Keratinocyte (primary cell): Measurements from ENCODE around the gene PIGC. TPM values are rescaled to one million over a fixed set of nuclear protein-coding genes. Genes with fewer than 3 reads are reported as not detected.

Experiments used
- DNase-seq: peaks from one replicate; pipeline ENCODE4 v3.0.0-alpha.2; 2011; ENCODE audit warnings: low read depth, missing footprints, low spot score
- FAIRE-seq: peaks from 2 replicates; lab custom pipeline; 2011; peaks lifted over from hg19 to GRCh38; lab: Jason Lieb, UNC
- H2AFZ ChIP-seq: 2 replicates; pipeline ENCODE4 v1.6.0; 2012; ENCODE audit warnings: low read length, control low read depth, inconsistent platforms; ENCODE audit not compliant: control insufficient read depth
- H3K27ac ChIP-seq: 2 replicates; pipeline ENCODE4 v1.5.1; 2011; ENCODE audit warnings: low read length; ENCODE audit not compliant: control insufficient read depth, insufficient read depth
- H3K27me3 ChIP-seq: 3 replicates; pipeline ENCODE4 v1.6.0; 2011; ENCODE audit warnings: low read length; ENCODE audit not compliant: control insufficient read depth, insufficient read depth; ENCODE audit errors: extremely low read depth
- H3K36me3 ChIP-seq, 2 experiments: 2 replicates in 1 of 2; 3 replicates in 1 of 2; pipeline ENCODE4 v1.5.1; 2011; ENCODE audit warnings: low read length in 2 of 2, mild to moderate bottlenecking in 1 of 2; ENCODE audit not compliant: control insufficient read depth in 2 of 2, insufficient read depth in 2 of 2; ENCODE audit errors: extremely low read depth in 1 of 2
- H3K4me1 ChIP-seq: 3 replicates; pipeline ENCODE4 v1.5.1; 2011; ENCODE audit warnings: low read length; ENCODE audit not compliant: control insufficient read depth, insufficient read depth; ENCODE audit errors: extremely low read depth
- H3K4me2 ChIP-seq: 3 replicates; pipeline ENCODE4 v1.6.0; 2011; ENCODE audit warnings: low read depth, low read length; ENCODE audit not compliant: control insufficient read depth, insufficient read depth; ENCODE audit errors: extremely low read depth
- H3K4me3 ChIP-seq, 3 experiments: fragments of 200-600 bp in 1 of 3; sonication (generic) in 1 of 3; 2 replicates in 2 of 3; 3 replicates in 1 of 3; pipeline ENCODE4 v1.5.1; 2011 to 2016; ENCODE audit warnings: low read length in 3 of 3, mild to moderate bottlenecking in 3 of 3, control low read depth in 2 of 3, inconsistent platforms in 1 of 3, low read depth in 1 of 3, mixed read lengths in 1 of 3, mixed run types in 1 of 3, moderate library complexity in 1 of 3; ENCODE audit not compliant: control insufficient read depth in 2 of 3, insufficient read depth in 2 of 3; ENCODE audit errors: extremely low read depth in 1 of 3
- H3K79me2 ChIP-seq: 2 replicates; pipeline ENCODE4 v1.6.0; 2012; ENCODE audit warnings: low read length; ENCODE audit not compliant: control insufficient read depth, insufficient read depth
- H3K9ac ChIP-seq: 3 replicates; pipeline ENCODE4 v1.6.0; 2011; ENCODE audit warnings: low read length; ENCODE audit not compliant: control insufficient read depth, insufficient read depth; ENCODE audit errors: extremely low read depth
- H3K9me1 ChIP-seq: 3 replicates; pipeline ENCODE4 v1.6.0; 2011; ENCODE audit warnings: low read length; ENCODE audit not compliant: control insufficient read depth, insufficient read depth; ENCODE audit errors: extremely low read depth
- H3K9me3 ChIP-seq: 2 replicates; pipeline ENCODE4 v1.5.1; 2012; ENCODE audit warnings: low read depth, low read length; ENCODE audit not compliant: control insufficient read depth
- H4K20me1 ChIP-seq: 3 replicates; pipeline ENCODE4 v1.6.0; 2011; ENCODE audit warnings: low read length; ENCODE audit not compliant: control insufficient read depth, insufficient read depth; ENCODE audit errors: extremely low read depth
- EZH2 ChIP-seq: IDR thresholded peaks from one replicate; pipeline ENCODE4 v1.6.1; 2012; ENCODE audit warnings: inconsistent platforms, mild to moderate bottlenecking, low read length, moderate library complexity
- dilution Hi-C: fragments of 300-500 bp; cut with MboI; formaldehyde crosslinking; loops from one replicate; pipeline ENCODE4 v1.7.0; 2020; ENCODE audit warnings: low sequenced_read_pairs; ENCODE audit not compliant: extremely low pct_ligation_motif_present
- polyA plus RNA-seq, 5 experiments: library from polyadenylated mRNA; depleted of rRNA in 3 of 5; stranded (reverse) in 3 of 5; stranded (forward) in 1 of 5; unstranded in 1 of 5; fragments of >200 nt; gene quantifications; 1 replicate in 1 of 5; 2 replicates in 3 of 5; 3 replicates in 1 of 5; pipeline versions ENCODE4 v1.2.1 to v1.2.3, GENCODE V29; 2011 to 2012; ENCODE audit warnings: missing spikeins in 2 of 5, low read depth in 1 of 5, low replicate concordance in 1 of 5
- TF ChIP-seq, protein P1 (sequence below), 3 experiments: IDR thresholded peaks in 1 of 3; conservative IDR thresholded peaks in 1 of 3; optimal IDR thresholded peaks in 1 of 3; 2 replicates in 2 of 3; 3 replicates in 1 of 3; pipeline versions ENCODE3 to v1.5.1; 2011; ENCODE audit warnings: low read length in 3 of 3, mild to moderate bottlenecking in 3 of 3, moderate library complexity in 2 of 3, control low read depth in 1 of 3, inconsistent platforms in 1 of 3; ENCODE audit not compliant: insufficient read depth in 2 of 3; ENCODE audit errors: extremely low read depth in 1 of 3

Gene PIGC
- polyA plus RNA-seq, 1 donor (not counting 4 experiments of a cell fraction or from before 2014, with no cell fraction given), result 21.6 TPM

DNA sequence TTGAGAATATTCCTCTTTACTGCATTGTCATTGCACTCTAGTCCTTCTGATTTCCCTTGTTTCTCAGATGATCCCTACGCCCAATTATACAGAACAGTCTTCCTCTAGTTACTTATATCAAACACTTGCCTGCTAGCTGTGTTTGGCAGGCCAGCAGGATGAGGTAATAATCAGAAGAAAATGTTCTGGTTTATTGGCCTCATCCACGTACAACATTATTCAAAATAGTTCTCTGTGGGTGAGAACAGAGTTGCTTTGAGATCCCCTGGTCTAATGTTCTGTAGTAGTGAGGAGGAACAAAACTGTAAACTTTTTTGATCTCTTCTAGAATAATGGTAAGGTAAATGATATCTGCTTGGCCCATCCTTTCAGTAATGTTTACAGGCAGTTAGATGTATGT, 45.7 kb downstream of the PIGC start:
- Histone ChIP-seq H3K4me1 (peaks cover 19% of the 10 kb centered on the region), H4K20me1 (no peaks in the 10 kb centered on the region), H3K9me3 (no peaks in the 10 kb centered on the region), H3K9me1 (no peaks in the 10 kb centered on the region), H3K36me3 (no peaks in the 10 kb centered on the region), H3K4me2 (no peak overlapping the region), H3K4me3 (no peak overlapping the region), H3K9ac (no peak overlapping the region), H3K79me2 (no peaks in the 10 kb centered on the region), H3K27me3 (no peaks in the 10 kb centered on the region), H2AFZ (no peak overlapping the region), H3K27ac (no peak overlapping the region)
- peak; percentile 44 for FAIRE-seq
- TF ChIP-seq EZH2, result no peak
- TF ChIP-seq, protein P1, sequence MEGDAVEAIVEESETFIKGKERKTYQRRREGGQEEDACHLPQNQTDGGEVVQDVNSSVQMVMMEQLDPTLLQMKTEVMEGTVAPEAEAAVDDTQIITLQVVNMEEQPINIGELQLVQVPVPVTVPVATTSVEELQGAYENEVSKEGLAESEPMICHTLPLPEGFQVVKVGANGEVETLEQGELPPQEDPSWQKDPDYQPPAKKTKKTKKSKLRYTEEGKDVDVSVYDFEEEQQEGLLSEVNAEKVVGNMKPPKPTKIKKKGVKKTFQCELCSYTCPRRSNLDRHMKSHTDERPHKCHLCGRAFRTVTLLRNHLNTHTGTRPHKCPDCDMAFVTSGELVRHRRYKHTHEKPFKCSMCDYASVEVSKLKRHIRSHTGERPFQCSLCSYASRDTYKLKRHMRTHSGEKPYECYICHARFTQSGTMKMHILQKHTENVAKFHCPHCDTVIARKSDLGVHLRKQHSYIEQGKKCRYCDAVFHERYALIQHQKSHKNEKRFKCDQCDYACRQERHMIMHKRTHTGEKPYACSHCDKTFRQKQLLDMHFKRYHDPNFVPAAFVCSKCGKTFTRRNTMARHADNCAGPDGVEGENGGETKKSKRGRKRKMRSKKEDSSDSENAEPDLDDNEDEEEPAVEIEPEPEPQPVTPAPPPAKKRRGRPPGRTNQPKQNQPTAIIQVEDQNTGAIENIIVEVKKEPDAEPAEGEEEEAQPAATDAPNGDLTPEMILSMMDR (optimal IDR thresholded peaks at IDR 0.05 in 1 of 3, IDR thresholded peaks at IDR 0.05 in 1 of 3, conservative IDR thresholded peaks at IDR 0.05 in 1 of 3; ENCODE audit: extremely low read depth in 1 of 3, insufficient read depth in 2 of 3, low read length in 3 of 3), result no peak
- dilution Hi-C loops, result no loop called here
- no peak for DNase-seq

DNA sequence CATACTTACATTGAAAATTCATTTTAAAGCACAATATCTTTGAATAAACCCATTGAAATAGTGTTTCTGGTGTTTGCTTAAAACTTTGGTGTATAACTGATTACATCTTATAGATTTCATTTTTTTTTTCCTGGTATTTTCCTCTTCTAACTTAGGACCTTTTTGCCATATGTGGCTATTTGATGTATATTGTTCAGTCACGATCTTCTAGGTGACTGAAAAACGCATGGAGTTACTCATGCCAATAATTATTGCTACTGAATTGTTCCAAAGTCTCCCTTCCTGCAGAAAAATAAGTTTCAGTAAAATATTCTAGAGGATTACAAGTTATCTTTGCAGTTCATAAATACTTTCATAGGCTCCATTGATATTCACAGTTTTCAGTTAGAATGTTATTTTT, 46.2 kb downstream of the PIGC start:
- Histone ChIP-seq H3K9me1 (no peaks in the 10 kb centered on the region), H3K9me3 (no peaks in the 10 kb centered on the region), H3K4me3 (no peak overlapping the region), H3K9ac (no peak overlapping the region), H4K20me1 (no peaks in the 10 kb centered on the region), H2AFZ (no peak overlapping the region), H3K4me1 (peaks cover 19% of the 10 kb centered on the region), H3K4me2 (no peak overlapping the region), H3K36me3 (no peaks in the 10 kb centered on the region), H3K79me2 (no peaks in the 10 kb centered on the region), H3K27ac (no peak overlapping the region), H3K27me3 (no peaks in the 10 kb centered on the region)
- DNase-seq, result no peak
- TF ChIP-seq EZH2, result no peak
- TF ChIP-seq, protein P1 (optimal IDR thresholded peaks at IDR 0.05 in 1 of 3, IDR thresholded peaks at IDR 0.05 in 1 of 3, conservative IDR thresholded peaks at IDR 0.05 in 1 of 3; ENCODE audit: extremely low read depth in 1 of 3, insufficient read depth in 2 of 3, low read length in 3 of 3), result no peak
- FAIRE-seq, result no peak
- dilution Hi-C loops, result no loop called here
